Muscle layer of colon (tissue), 2 donors: ENCODE data around the gene EDEM2.
A peak's percentile ranks its signal among the peaks of the same experiment; 100 is the strongest.
"Not testable (repeated sequence)": the region's sequence is repeated elsewhere in the genome, so short reads cannot be mapped to it uniquely, and the experiment has no call there.

Experiments used
- H3K27ac ChIP-seq: one replicate; pipeline ENCODE4 v1.7.0; 2013; ENCODE audit warnings: low read depth, mild to moderate bottlenecking, low read length, moderate library complexity
- H3K27me3 ChIP-seq, 2 donors: one replicate each; pipeline ENCODE4 v1.7.0; 2013; ENCODE audit warnings: low read length in 2 of 2, mild to moderate bottlenecking in 2 of 2; ENCODE audit not compliant: insufficient read depth in 2 of 2, control insufficient read depth in 1 of 2
- H3K36me3 ChIP-seq: one replicate; pipeline ENCODE4 v1.7.0; 2013; ENCODE audit warnings: mild to moderate bottlenecking, low read length; ENCODE audit not compliant: insufficient read depth
- H3K4me1 ChIP-seq: one replicate; pipeline ENCODE4 v1.7.0; 2013; ENCODE audit warnings: mild to moderate bottlenecking, low read length; ENCODE audit not compliant: insufficient read depth
- H3K4me3 ChIP-seq, 2 donors: one replicate each; pipeline ENCODE4 v1.7.0; 2013; ENCODE audit warnings: low read length in 2 of 2, low read depth in 1 of 2, mild to moderate bottlenecking in 1 of 2, moderate library complexity in 1 of 2
- H3K9ac ChIP-seq: one replicate; pipeline ENCODE4 v1.7.0; 2013; ENCODE audit warnings: low read length
- H3K9me3 ChIP-seq: one replicate; pipeline ENCODE4 v1.7.0; 2013; ENCODE audit warnings: mild to moderate bottlenecking, low read length
- donor health status: abdominal sarcoma.
- donor health status: Adenocarcinoma of cecum.

Gene EDEM2

DNA sequence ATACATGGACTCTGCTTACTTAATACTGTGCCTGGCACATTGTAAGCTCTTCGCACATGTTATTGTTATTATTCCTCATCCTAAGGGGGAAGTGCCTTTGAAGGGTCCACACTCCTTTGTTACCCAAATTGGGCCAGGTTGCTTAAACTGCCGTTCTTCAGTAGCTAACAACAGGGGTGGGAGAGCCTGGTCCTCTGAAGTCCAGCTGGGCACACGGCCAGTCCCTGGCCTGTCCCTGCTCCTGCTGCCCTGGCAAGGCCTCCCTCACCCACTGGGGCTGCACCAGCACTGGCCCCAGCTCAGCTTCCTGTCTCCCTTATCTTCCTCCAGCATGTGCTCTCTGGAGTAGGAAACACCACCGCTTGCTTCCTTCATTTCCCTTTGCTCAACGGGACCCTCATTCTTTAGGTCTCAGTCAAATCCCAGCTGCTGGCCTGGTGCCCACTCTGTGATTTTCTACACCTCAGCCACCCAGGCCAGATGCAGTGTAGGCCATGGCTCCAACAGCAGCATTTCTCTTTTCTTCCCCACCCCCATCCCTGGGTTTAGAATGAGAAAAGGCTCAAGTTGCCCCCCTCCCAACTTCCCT is 19.2 kb upstream of the EDEM2 start:
- no peak overlapping the region for H3K4me3 ChIP-seq
- H3K9me3 ChIP-seq = no peaks in the 10 kb centered on the region
- H3K9ac ChIP-seq = no peak overlapping the region
- peaks cover 5% of the 10 kb centered on the region for H3K4me1 ChIP-seq
- H3K27me3 ChIP-seq = no peaks in the 10 kb centered on the region
- no peak overlapping the region for H3K27ac ChIP-seq
- no peaks in the 10 kb centered on the region for H3K36me3 ChIP-seq

DNA sequence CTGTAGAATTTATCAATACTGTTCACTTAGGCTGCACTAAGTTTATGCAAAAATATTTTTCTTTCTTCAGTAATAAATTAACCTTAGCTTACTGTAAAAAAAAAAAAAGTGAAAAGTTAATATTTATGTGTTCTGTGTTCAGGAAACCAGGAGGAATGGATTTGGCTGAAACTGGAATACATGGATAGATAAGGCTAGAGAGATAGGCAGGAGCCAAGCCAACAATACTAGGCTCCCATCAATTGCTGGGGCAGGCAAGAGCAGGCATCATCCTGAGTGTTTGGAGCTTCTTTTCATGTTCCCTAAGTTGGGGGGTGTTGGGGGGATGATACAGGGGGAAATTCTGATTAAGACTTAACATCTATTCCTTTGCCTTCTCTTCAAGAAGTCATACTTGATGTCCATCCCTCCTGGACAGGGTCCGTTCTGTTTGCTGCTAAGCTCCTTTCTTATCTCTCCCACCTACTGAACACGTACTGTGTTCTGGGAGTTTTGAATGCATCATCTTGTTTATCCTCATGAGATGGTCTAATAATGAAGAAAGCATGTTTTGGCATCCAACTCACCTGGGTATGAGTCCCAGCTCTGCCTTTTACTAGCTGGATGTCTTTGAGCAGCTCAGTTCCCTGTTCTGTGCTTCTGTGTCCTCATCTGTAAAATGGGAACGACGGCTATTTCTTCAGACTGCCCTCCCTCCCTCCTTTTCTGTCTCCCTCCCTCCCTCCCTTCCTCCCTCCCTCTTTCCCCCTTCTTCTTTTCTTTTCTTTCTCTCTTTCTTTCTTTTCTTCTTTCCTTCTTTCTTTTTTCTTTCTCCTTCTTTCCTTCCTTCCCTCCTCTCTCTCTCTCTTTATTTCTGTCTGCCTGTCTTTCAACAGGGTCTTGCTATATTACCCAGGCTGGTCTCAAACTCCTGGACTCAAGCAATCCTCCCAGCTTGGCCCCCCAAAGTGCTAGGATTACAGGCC is 18.4 kb upstream of the EDEM2 start:
- Histone ChIP-seq H3K4me1 (peaks cover 5% of the 10 kb centered on the region), H3K36me3 (no peaks in the 10 kb centered on the region), H3K27ac (no peak overlapping the region), H3K4me3 (no peak overlapping the region), H3K27me3 (no peaks in the 10 kb centered on the region), H3K9me3 (no peaks in the 10 kb centered on the region), H3K9ac (no peak overlapping the region)

DNA sequence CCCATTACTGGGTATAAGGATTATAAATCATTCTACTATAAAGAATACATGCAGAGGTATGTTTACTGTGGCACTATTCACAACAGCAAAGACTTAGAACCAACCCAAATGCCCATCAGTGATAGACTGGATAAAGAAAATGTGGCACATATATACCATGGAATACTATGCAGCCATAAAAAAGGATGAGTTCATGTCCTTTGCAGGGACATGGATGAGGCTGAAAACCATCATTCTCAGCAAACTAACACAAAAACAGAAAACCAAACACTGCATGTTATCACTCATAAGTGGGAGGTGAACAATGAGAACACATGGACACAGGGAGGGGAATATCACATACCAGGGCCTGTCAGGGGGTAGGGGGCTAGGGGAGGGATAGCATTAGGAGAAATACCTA is 17.4 kb upstream of the EDEM2 start:
- H3K4me1 ChIP-seq, H3K36me3 ChIP-seq, H3K27ac ChIP-seq, H3K9ac ChIP-seq, H3K4me3 ChIP-seq, H3K27me3 ChIP-seq, H3K9me3 ChIP-seq: not testable (repeated sequence)

DNA sequence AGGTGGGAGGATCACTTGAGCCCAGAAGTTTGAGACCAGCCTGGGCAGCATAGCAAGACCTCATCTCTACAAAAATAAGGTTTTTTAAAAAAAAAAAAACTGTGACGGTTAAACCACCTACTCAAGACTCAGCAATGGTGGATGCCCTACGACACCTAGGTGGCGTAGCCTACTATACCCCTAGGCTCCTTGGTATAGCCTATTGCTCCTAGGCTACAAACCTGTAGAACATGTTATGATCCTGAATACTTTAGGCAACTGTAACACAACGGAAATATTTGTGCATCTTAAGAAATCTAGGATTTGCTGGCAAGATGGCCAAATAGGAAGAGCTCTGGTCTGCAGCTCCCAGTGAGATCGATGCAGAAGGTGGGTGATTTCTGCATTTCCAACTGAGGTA is 13.2 kb upstream of the EDEM2 start:
- not testable (repeated sequence) for H3K4me1 ChIP-seq, H3K4me3 ChIP-seq, H3K9ac ChIP-seq, H3K27ac ChIP-seq, H3K9me3 ChIP-seq, H3K36me3 ChIP-seq, H3K27me3 ChIP-seq

DNA sequence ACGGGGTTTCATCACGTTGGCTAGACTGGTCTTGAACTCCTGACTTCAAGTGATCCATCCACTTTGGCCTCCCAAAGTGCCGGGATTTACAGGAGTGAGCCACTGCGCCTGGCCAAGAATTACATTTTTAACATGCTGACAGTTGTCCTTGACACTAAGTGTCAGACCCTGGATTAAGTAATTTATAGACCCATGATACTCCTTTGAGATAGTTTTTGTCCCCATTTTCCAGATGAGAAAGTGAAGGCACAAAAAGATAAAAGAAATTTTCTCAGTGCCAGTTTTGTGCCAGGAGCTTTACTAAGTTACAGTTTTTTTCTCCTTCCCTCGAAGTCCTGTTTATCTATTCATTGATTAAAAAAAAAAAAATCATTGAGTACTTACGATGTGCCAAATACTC is 9.8 kb upstream of the EDEM2 start:
- no peaks in the 10 kb centered on the region for H3K4me1 ChIP-seq
- no peak overlapping the region for H3K4me3 ChIP-seq
- H3K27me3 ChIP-seq = no peaks in the 10 kb centered on the region
- H3K27ac ChIP-seq = no peak overlapping the region
- H3K9me3 ChIP-seq = no peaks in the 10 kb centered on the region
- H3K9ac ChIP-seq = no peak overlapping the region
- H3K36me3 ChIP-seq = no peaks in the 10 kb centered on the region

DNA sequence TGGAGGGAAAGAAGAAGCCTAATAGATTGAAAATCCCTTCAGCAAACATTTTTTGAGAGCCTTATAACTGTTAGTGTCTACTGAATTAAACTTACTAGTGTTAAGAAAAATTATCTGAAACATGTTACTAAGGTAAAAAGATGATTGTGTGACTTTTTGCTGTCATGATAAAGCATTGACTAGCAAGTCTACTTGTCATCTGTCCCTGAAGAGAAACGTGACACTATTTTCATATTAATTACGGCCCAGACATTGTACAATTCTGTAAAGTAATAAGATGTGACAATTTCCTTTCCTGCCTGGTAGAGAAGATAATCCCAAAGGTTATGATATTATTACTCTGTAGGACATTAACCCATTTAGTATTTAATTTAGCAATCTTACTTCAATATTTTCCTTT is 8.8 kb upstream of the EDEM2 start:
- H3K36me3 ChIP-seq = no peaks in the 10 kb centered on the region
- no peaks in the 10 kb centered on the region for H3K9me3 ChIP-seq
- H3K4me1 ChIP-seq = peaks cover 6% of the 10 kb centered on the region
- no peak overlapping the region for H3K9ac ChIP-seq
- no peak overlapping the region for H3K4me3 ChIP-seq
- H3K27ac ChIP-seq = no peak overlapping the region
- no peaks in the 10 kb centered on the region for H3K27me3 ChIP-seq

DNA sequence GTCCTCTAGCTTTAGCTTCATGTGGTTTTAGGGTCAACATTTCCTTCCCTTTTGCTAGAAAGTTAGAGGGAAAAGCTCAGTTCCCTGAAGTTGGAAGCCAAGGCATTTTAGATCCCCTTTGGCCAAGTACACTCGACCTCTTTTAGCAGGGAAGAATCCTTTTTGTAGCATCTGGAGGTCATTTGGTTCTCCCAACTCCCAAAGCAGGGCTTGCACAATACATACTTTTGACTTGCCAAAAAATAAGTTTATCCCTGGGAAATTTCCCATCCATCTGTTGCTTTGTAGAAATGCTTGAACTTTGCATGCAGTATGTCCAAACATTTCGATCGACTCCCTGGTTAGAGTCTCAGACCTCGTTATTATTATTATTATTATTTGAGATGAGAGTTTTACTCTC is 4.6 kb upstream of the EDEM2 start:
- Histone ChIP-seq H3K9ac (no peak overlapping the region), H3K36me3 (no peaks in the 10 kb centered on the region), H3K9me3 (no peaks in the 10 kb centered on the region), H3K4me3 (no peak overlapping the region), H3K27ac (no peak overlapping the region), H3K27me3 (no peaks in the 10 kb centered on the region), H3K4me1 (peaks cover 16% of the 10 kb centered on the region)

DNA sequence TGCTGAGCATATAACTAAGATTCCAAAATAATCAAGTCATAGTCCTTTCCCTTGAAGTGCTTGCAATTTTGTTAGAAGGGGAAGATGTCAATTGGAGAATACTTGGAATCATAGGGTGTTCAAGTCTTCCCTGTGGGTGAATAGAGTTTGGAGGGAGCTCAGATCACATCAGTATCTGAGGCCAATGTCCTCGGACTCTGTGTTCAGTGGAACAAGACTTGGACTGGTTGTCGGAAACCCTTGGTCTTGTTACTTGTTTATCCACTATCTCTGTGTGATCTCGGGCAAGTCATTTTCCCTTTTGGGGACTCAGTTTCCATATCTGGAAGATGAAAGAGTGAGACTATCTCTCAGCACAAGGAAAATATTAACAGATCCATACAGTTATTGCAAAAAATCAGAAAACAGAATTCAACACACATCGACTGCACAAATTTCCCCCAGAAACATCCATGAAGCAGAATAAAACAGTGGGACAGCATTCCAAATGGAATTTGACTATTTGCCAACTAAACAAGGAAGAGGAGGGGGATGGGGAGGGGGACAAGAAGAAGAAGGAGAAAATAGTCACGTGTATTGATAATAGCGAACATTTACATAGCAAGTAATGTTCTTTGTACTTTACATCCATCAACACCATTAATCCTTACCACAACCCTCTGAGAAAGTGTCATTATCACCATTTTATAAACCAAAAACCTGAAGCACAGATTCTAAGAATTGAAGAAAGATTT is 3.9 kb upstream of the EDEM2 start:
- Histone ChIP-seq H3K9ac (no peak overlapping the region), H3K36me3 (no peaks in the 10 kb centered on the region), H3K27ac (no peak overlapping the region), H3K27me3 (no peaks in the 10 kb centered on the region), H3K4me1 (peaks cover 23% of the 10 kb centered on the region), H3K9me3 (no peaks in the 10 kb centered on the region), H3K4me3 (no peak overlapping the region)

DNA sequence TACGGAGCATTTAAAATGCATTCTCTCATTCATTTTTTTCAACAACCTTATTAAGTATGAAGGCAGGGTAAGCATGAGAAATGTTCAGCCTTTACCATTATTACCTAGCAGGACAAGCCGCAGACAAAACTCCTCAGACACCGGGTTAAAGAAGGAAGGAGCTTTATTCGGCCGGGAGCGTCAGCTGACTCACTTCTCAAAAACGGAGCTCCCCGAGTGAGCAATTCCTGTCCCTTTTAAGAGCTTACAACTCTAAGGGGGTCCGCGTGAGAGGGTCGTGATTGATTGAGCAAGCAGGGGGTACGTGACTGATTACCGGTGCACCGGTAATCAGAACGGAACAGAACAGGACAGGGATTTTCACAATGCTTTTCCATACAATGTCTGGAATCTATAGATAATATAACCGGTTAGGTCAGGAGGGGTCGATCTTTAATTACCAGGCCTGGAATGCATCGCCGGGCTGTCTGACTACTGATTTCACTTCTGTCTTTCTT is 487 bp upstream of the EDEM2 start:
- peaks cover 23% of the 10 kb centered on the region for H3K4me1 ChIP-seq
- not testable (repeated sequence) for H3K36me3 ChIP-seq, H3K9me3 ChIP-seq, H3K27me3 ChIP-seq
- H3K27ac ChIP-seq = peak overlapping the region; percentile 83
- H3K9ac ChIP-seq = peak overlapping the region; percentile 3
- peak overlapping the region; percentile 60 to 87 for H3K4me3 ChIP-seq

DNA sequence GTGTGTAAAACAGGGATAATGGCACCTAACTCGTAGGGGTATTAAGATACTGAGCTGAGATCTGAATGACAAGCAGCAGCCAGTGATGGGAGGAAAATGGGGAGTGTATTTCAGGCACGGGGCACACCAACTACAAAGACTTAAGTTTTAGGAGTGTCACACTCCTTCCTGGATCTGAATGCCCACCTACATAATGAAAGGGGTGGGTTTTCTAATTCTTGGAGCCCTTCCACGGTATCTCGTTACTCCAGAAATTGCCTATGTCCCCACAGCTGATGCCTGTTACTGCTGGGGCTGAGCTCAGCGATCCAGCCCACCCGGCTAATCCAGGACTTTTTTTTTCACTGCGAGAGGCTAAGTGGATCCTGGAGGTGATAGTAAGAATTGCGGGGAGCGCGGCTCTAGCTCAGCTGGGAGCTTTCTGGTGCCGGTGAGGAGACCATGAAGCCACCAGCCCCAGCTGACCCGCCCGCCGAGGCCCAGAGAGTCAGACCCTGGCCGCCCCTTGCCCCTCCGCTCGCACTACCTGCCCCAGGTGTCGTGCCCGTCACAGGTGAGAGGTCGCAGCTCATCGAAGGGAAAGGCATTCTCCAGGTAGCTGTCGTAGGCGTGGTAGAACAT is 727 bp downstream of the EDEM2 start:
- no peaks in the 10 kb centered on the region for H3K9me3 ChIP-seq
- peak overlapping the region; percentile 83 for H3K27ac ChIP-seq
- peak overlapping the region; percentile 60 to 87 for H3K4me3 ChIP-seq
- H3K27me3 ChIP-seq = no peaks in the 10 kb centered on the region
- peaks cover 3% of the 10 kb centered on the region for H3K36me3 ChIP-seq
- H3K9ac ChIP-seq = peak overlapping the region; percentile 64
- peaks cover 22% of the 10 kb centered on the region for H3K4me1 ChIP-seq

DNA sequence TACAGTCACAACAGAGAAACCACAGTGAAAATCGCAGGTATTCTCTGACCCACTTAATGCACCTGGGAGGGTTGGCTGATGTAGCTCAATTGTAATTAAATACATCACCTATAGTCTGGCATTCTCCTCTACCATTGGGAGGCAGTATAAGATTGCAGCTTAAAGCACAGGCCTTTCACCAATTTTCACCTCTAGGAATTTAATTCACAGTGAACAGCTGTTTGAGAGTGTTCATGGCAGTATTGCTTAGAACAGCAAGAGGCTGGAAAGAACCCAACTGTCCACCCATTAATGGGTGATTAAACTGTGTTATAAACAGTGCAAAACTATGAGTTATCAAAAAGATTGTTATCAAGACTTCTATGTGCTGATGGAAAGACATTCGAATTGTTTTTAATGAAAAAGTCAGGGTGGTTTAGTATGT is 2.0 kb downstream of the EDEM2 start:
- no peak overlapping the region for H3K9ac ChIP-seq
- peaks cover 16% of the 10 kb centered on the region for H3K4me1 ChIP-seq
- H3K9me3 ChIP-seq = no peaks in the 10 kb centered on the region
- H3K4me3 ChIP-seq = no peak overlapping the region
- peaks cover 7% of the 10 kb centered on the region for H3K36me3 ChIP-seq
- H3K27me3 ChIP-seq = no peaks in the 10 kb centered on the region
- no peak overlapping the region for H3K27ac ChIP-seq
